VCaP (cell line): ENCODE measurements around the gene NDUFS4.
"Not testable (repeated sequence)": the region's sequence is repeated elsewhere in the genome, so short reads cannot be mapped to it uniquely, and the experiment has no call there.

Source experiments
- H3K27ac ChIP-seq: fragments of 450-650 bp; 2 replicates; pipeline ENCODE4 v1.5.1; 2017
- CTCF ChIP-seq: fragments of 450-650 bp; conservative IDR thresholded peaks from 2 replicates; pipeline ENCODE4 v1.5.1; 2017; ENCODE audit warnings: mild to moderate bottlenecking, moderate library complexity

The NDUFS4 gene

GRCh38 chr5:53543401-53543800, 17.0 kb upstream of the NDUFS4 start:
- TF ChIP-seq CTCF = no peak
- H3K27ac ChIP-seq = no peak overlapping the region

- H3K27ac ChIP-seq = no peak overlapping the region
Observed at GRCh38 chr5:53545744-53546143, 14.7 kb upstream of the NDUFS4 start.

GRCh38 chr5:53547226-53547625, 13.2 kb upstream of the NDUFS4 start:
- TF ChIP-seq CTCF = no peak
- H3K27ac ChIP-seq = no peak overlapping the region

More at GRCh38 chr5:53545744-53546143, 14.7 kb upstream of the NDUFS4 start:
- no peak for TF ChIP-seq CTCF

- not testable (repeated sequence) for H3K27ac ChIP-seq
Observed at GRCh38 chr5:53548501-53548900, 11.9 kb upstream of the NDUFS4 start.

- no peak overlapping the region for H3K27ac ChIP-seq
- no peak for TF ChIP-seq CTCF
Observed at GRCh38 chr5:53549792-53550191, 10.6 kb upstream of the NDUFS4 start.

GRCh38 chr5:53552561-53552960, 7.9 kb upstream of the NDUFS4 start:
- no peak for TF ChIP-seq CTCF
- no peak overlapping the region for H3K27ac ChIP-seq

- no peak overlapping the region for H3K27ac ChIP-seq
- TF ChIP-seq CTCF = no peak
Observed at GRCh38 chr5:53554444-53554843, 6.0 kb upstream of the NDUFS4 start.

GRCh38 chr5:53555160-53555559, 5.3 kb upstream of the NDUFS4 start:
- TF ChIP-seq CTCF = no peak

More at GRCh38 chr5:53555160-53555559, 5.3 kb upstream of the NDUFS4 start:
- H3K27ac ChIP-seq = no peak overlapping the region
